Activated CD4-positive, alpha-beta T cell treated with anti-CD3 and anti-CD28 coated beads, Interleukin-2, amount 50 U/mL, for 4 hours (primary cell): Measurements from ENCODE around the gene TEKT3.

ENCODE experiments used
- DNase-seq, 2 experiments: peaks; one replicate each; pipeline ENCODE4 v3.0.0-alpha.2; 2020

The TEKT3 gene

DNA sequence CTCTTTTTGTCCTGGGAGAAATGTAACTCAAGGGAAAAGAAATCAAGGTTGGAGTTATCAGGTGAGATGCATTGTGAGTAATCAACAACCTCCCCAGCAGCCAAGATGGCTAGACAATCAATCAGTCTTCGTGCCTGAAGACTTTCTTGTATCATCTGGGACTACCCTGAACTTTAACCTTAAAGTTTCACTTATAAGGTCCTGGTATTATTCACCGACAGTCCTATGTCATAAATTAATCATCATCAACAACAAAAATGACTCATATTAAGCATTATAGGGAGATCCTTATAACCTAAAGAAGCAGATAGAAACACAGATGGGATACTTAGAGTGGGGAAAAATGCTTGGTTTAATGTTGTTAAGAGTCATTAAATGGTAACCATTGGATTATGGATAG lies 7.7 kb upstream of the TEKT3 start:
- DNase-seq, result no peak

DNA sequence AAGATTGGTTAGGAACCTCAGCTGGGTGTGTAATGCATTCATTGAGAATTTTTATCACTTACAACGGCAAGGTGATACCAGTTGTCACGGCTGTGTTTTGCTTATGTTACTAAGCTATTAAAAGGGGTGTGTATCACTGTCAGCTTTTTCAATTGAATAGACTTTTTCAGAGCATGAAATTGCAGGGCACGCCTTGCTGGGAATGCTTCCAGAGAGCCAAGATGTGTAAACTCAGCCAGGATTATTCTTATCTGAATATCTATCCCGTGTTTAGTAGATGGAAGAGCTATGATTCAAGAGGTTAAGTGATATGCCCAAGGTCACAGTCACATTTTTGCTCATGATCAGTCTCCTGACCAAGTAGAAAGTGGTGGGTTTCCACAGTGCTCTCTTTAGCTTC lies 6.6 kb upstream of the TEKT3 start:
- DNase-seq, result no peak

DNA sequence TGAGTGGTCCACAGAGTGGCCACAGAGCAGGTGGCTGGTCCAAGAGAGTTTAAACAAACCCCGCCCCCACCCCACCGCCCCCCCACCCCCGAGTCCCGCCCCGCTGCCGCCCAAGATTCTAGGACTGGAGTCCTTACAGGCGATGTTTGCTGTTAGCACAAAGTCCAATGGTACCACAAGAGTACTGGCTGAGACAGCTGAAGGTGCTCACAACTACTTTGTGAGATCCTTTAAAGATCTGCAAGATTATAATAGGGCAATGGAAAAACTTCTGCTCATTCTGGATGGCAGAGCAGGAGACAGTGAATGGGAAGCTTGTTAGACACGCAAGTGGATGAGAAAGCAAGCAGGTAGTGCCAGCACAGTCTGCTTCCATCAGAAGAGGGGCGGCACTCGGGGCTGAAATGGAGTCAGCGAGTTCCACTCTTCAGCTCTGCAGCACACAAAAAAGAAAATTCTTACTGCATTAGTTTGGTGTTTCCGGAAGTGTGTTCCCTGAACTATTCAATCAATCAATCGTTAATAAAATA lies 4.7 kb upstream of the TEKT3 start:
- DNase-seq, result no peak

DNA sequence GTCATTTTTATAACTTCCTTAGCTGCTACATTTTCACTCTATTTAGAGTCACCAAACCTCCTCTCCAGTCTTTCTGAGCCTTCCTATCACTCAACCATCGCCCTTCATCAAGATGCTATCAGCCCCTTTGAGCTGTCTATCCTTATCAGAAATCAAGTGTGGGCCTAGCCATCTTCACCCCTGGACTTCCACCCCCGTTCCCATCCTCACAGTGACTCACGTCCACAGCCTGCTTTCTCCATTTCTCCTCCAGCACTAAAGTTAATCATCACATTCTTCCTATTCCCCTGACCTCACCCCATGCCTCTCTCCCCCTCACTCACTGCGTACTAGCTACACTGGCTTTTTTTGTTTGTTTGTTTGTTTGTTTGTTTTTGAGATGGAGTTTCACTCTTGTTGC lies 2.4 kb upstream of the TEKT3 start:
- no peak for DNase-seq

DNA sequence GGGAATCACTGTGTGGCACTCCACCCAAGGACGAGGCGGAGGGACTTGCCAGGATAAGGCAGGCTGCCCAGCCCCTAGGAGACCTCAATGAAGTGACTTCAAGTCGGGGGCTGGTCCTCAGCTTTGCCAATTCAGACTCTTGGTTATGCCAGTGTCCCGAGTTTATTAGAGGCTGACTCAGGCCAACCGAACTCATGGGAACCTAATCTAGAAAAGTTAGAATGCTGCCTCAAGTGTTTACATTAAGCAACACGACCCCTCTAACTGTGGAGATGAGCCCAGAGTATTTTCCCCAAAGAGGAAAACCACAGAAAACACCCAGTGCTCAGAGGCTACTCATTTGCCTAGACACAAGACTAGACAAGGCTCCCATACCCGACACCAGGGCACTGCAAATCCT lies 1.1 kb upstream of the TEKT3 start:
- no peak for DNase-seq

DNA sequence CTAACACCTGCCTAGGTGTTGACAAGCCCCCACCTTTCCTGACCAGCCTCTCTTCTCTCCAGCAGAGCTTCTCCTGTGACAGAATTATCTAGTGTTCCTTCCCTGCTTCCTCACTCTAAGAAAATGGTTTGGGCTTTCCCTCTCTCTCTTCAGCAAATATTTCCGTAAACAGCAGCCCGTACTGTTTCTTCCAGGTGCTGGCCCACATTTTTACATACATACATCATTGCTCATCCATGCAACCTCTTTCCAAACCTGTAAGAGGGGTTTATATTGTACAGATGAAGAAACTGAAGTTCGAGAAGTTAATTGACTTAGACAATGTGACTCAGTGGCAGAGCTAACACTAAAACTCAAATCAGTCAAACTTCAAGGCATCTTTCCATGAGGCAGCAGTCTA lies 569 bp upstream of the TEKT3 start:
- no peak for DNase-seq

DNA sequence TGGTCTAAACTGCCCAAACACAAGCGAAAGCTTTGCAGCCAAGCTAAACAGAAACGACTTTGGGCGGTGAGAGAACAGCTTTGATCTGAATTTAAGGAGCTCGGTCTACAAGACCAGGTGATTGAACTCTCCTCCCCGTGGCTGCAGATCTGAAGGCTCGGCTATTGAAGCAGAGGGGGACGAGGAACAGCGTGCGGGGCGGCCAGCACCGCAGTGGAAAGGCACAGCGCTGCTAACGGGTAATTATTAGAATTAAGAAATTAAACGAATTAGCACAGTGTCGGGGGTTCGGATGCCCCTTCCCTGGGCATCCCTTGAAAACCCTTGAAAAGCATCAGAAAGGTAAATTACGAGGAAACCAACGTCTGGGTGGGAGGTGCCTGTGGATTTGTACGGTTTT lies 431 bp downstream of the TEKT3 start:
- no peak for DNase-seq

DNA sequence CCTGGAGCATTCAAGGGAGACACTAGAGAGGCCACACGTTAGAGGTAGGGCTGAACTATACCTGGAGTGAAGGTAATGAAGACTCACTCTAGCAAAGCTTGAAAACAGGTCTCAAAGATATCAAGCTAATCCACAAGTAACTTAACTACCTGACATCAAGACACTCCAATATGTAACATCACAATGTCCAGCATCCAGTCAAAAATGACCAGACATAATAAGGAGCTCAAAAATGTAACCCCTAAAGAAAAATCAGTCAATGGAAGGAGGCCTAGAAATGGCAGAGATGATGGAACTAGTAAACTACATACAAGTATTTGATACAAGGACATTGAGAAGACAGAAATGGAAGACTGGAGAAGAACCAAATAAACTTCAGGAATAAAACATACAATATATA lies 6.0 kb downstream of the TEKT3 start:
- DNase-seq, result no peak

DNA sequence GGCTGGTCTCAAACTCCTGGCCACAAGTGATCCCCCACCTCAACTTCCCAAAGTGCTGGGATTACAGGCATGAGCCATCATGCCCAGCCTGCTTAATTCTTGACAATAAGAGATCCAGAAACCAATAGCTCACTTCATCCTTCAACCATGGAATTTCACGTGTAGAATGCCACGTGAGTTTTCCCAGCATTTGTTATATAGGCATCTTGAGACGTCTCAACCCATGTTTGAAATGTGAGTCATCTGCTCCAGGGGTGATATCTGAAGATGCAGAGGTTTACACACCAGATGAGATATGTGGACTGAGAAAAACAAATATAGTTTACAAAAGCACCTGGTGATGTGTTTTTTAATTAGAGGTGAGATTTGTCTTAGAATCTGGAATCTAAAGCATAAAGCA lies 7.1 kb downstream of the TEKT3 start:
- DNase-seq, result no peak

DNA sequence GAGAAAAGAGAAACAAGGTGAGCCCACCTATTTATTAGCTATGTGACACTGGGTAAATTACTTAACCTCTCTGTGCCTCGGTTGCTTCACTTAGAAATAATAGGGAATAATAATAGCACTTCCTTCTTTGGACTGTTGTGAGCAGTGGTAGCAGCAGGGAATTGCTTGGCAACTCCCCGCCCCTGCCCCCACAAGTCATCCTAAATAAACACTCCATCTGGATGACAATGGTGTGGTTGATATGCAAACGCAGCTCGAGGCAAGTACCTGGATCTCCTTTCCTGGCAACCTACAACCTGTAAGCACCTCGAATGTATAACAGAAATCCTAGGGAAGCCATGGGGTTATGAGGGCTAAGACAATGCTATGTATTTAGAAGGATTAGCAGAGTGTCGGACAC lies 9.1 kb downstream of the TEKT3 start:
- DNase-seq, result no peak

DNA sequence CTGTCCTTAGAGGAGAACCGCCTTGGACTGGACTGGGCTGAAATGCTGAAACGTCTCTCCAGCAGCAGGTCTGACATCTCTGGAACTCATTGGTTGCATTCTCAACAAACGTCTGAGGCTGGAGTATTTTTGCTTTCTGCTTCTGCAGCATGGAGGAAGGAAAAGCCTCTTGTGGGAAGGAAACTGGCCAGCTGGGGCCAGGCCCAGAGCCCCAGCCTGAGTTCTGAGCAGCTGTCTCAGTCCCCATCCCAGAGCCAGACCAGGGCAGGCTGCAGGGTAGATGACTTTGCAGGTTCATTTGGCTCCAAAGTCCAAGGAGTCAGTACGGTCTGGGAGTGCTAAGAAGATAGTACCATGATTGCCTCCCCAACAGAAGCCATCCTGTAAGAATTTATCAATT lies 18.3 kb downstream of the TEKT3 start:
- DNase-seq, result no peak

DNA sequence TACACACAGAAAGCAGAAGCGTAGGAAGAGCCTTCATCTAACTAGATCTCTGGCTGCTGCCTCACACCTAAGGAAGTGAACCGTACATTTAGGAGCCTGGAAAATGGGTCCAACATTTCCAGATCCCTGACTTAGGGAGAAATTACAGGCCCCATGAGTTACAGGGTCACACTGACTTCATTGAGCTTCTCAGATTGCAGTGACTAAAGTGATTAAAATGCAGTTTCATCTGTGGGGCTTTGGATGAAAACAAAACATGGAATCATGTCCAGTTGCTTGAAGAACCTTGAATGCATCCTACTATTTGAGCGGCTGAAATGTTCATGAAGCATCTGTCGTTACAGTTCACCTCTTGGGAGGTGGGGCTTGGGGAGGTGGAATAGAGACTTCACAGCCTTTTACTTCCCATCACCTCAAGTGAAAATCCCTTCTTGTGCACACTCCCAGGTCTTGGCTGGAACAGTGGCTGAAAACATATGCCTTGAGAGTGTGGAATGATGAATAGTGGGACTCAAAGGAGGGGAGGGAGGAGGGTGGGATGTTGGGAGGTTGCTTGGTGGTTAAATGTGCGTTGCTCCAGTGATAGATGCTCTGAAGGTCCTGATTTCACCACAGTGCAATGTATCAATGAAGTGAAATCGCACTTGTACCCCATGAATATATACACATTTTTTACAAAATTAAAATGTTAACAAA lies 19.7 kb downstream of the TEKT3 start:
- no peak for DNase-seq

DNA sequence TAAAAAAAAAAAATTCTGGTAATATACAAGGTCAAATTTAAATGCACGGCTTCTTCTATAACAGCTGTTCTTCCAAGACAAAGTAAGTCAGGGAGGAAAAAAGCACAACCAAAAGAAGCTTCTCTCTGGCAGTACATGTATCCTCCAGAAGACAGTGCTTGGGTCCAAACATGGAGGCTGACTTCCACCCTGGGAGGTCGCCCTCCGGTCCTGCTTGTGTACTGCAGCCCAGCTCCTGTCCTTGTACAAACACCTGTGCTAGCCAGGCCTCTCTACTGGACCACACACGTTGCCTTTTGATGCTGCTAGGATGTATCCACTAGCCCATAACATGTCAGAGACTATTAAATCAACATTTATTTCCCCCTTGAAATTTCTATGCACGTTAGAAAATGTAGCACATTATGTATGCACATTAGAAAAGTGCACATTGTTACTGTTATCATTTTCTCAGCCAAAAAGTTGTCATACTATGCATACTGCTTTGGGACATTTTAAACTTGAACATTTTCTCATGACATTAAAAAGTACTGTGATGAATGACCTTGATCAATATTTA lies 21.9 kb downstream of the TEKT3 start:
- DNase-seq, result no peak

DNA sequence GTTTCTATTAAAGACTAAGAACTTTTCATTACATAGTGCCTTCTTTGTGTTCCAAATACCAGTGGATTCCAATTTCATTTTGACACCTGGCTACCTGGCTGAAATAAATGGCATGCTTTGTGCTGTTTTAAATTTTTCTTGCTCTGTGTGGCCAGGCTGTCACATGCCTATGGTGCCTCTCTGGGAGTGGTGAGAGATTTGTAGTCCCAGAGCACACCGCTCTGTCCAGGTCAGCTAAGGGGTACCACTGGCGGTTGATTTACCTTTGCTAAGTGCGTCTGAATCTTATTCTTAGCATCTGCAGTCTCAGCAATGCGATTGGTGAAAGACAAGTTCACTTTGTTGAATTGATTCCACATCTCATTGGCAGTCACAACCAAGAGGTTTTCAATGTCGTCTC lies 29.4 kb downstream of the TEKT3 start:
- DNase-seq, result no peak

DNA sequence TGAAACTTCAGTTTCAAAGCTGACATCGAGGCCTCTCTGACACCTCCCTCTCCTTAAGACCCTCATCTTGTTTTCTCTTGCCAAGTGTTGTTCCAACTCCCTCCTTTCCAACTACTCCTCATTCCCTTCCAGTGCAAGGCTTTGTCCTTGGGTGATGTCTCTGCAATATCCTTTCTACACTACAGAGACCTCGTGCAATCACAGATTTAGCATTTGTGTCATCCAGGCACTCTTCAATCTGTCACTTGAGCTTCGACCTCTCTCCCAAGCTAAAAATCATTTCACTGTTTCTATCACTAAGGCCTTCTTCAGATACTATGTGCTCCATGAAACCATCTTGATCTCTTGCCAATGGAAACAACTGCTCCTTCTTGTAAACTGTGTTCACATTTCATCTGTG lies 31.6 kb downstream of the TEKT3 start:
- DNase-seq, result no peak

DNA sequence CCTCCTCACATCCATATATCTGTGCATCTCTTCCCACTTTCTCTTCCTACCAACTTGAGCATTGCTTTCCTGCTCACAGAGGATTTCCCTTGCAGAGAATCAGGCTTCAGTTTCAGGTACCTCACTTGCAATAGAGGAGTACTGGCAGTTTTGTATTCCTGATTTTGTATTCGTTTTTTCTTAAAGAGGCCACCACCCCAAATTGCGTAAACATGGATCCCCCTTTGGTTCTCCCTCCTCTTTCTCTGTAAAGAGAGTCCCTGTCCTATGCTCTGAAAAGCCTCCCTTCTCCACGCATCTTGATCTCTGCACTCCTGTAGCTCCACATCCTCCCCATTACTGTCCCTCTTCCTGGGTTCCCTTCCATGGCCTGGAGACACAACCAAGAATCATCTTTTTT lies 32.2 kb downstream of the TEKT3 start:
- no peak for DNase-seq

DNA sequence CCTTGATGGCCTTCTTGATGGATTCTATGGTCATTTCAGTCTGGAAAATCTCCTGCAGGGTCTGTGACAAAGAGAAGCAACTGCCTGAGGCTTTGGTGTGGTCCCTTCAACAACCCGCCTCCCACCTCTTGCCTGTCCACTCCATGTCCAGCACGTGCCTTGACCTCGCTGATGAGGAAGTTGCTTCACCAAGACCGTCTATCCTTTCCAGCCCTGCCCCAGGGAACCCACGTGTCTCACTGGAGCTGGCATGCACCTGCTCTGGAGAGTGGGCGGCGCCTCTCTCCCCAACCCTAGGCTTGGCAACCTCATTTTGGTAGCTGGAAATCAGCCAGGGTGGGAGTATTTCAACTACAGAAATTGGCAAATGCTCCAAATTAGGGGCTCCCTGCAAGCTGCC lies 32.6 kb downstream of the TEKT3 start:
- no peak for DNase-seq

DNA sequence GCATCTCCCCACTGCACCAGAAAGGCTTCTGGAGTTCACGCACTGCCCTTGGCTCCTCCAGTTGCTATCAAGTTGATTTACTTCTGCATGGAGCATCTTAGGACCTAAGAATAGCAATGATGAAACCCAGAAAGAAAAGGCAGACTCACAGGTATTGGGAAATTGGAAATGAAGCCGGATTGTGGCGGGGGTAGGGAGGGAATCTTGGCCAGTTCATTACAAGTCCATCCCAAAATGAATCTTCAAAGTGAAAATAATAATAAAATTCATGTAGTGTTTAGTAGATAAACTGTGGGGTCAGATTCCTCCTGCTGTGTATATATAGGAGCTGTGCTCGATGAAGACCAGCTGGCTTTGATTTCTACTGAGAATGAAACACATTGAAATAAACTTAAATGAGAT lies 33.7 kb downstream of the TEKT3 start:
- no peak for DNase-seq

DNA sequence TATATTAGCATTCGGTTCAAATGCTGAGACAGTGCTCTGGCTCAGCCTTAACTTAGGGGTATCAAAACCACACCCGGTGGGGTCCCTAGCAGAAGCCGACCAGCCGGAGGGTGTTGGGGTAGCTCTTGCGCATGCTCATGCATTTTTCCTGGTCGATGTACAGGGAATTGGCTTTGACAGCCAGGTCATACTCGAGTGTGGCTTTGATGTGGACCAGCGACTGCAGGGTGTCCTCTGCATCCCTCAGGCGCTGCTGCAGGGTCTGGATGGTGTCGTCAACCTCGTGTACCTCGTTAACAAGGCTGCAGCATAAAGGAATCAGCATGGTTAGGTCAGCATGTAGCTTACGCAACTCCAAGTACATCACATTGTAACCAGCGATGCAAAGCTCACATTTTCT lies 37.5 kb downstream of the TEKT3 start:
- no peak for DNase-seq

DNA sequence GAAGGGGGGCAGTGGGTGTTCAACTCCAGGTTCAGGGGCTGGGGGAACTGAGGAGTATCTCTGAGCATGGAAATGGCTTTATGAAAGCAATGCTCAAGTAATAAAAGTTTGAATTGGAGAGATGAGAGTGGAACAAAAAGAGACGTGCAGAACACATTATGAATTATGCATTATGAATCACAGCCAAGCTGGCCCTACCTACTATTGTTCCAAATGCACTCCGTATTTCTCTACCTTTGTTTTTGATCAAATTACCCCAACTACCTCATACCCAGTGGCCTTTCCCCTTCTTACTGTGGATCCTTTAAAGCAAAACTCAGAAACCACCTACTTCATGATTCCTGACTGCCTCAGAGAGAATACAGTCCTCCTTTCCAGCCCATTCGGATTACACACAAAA lies 38.1 kb downstream of the TEKT3 start:
- no peak for DNase-seq

DNA sequence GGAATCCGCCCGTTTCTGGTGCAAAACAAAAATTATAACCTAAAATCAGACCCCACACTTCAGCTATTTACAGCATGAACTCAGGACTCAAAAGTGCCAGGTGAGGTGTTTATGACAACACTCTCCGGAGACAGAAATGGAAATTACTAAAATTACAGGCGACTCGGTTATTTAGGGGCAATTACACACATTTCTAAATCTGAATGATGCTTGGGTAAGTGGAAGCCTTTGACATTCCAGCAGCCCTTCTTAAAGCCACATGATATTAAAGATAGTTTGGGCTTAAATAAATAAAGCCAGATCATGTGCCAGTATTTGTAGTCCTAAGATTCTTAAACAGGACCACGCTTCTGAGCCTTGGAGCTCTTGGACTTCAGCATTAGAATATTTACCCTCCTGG lies 39.6 kb downstream of the TEKT3 start:
- DNase-seq, result no peak

DNA sequence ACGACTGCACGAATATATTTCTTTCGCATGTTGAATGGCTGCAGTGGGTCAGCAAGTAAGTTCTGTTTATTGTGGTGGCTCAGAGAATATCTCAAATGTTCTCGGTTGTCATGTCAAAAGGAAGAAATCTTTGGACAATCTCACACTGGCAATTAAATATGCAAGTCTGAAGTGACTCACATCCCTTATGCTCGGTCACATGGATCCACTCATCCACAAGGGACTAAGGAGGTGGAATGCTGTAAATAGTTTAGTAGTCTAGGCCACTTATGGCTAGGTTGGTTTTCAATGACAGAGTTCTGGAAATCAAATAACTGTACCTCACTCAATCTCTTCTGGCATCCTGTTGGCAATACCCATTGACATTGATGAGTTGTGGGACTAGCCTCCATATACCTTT lies 43.2 kb downstream of the TEKT3 start:
- no peak for DNase-seq

DNA sequence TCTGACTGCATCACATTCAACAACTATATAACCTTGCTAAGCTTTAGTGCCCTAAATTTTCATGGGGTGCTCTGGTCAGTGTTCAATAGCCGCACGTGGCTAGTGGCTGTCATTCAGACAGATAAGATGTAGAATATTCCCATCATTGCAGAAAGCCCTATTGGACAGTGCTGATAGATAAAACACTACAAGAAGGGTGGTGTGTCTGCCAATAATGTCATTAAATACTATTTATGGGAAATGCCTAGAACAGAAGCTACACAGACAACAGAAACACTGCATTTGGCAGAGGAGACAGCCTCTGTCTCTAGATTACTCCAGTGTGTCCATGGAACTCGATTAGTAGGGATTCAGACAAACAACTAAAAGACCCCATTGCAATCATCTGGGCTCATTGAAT lies 47.8 kb downstream of the TEKT3 start:
- DNase-seq, result no peak

DNA sequence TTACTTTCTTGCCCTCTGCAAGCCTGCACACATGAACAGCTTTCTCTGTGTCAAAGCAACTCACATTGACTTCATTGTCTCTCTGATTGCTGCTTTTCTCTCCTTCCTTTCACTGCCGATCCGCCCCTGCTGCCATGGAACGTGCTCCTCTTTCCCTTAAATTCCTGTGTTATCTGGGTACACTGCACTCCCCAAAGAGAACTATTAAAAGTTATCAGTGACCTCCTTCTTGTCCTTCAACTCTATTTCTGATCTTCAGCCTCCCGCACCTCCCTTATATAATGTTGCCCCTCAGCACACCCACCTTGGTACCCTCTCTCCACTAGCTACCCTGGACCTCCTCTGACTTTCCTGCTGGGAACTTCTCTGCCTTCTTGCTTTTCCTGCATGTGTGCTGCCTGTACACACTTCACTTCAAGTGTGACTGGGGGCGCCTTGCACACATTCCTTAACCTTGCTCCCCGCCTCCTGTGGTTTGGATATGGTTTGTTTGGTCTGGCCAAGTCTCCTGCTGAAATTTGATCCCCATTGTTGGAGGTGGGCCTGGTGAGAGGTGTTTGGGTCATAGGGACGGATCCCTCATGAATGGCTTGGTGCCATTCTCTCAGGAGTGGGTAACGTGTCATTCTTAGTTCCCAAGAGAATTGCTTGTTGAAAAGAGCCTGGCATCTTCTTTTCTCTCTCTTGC lies 49.6 kb downstream of the TEKT3 start:
- no peak for DNase-seq

DNA sequence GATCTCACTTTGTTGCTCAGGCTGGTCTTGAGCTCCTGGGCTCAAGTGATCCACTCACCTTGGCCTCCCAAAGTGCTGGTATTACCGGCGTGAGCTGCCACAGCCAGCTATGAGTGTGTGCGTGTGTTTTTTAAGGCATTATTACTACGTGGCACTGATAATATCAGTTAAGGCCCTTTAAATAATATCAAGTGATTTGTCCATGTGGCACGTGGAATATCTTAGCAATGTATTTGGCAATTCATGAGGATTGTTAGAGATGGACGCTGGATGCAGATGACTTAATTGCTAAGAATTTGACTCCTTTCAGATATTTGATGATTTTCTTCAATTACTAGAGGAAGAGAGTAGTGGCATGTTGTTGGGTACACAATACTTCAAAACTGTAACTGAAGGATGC lies 50.8 kb downstream of the TEKT3 start:
- no peak for DNase-seq
